ENCODE measurements around the gene RSPO4. TPM values are rescaled to one million over a fixed set of nuclear protein-coding genes. Genes with fewer than 3 reads are reported as not detected.

The RSPO4 gene
- total and polyA plus RNA-seq, 2 of the 13 experiments (the other 11 are each of a cell fraction or from before 2014, with no cell fraction given) = not detected

GRCh38 chr20:990293-990959 lies 11.7 kb downstream of the RSPO4 start:
- intact Hi-C loops (cut with micrococcal nuclease; ENCODE audit: unreplicated experiment) (no loop called here), in situ Hi-C loops (cut with HindIII; ENCODE audit: extremely low pct_ligation_motif_present, low pct_unique_long_range_greater_than_20kb) (no loop called here)
- no peak overlapping the region for H3K4me3 ChIP-seq (replicated peaks in 1 of 3; ENCODE audit: insufficient read depth in 1 of 3, low read depth in 2 of 3, low read length in 3 of 3)
- H3K9ac ChIP-seq (ENCODE audit: insufficient read depth, low read depth, low read length) = no peak overlapping the region
- FAIRE-seq (no peak), DNase-seq (ENCODE audit: low spot score) (no peak), ATAC-seq (no peak)
- H4K20me1 ChIP-seq (ENCODE audit: insufficient read depth, low read length) = no peaks in the 10 kb centered on the region
- WGBS (ENCODE audit: low lambda C conversion rate) = 6% methylated on average over 6 of the region's 6 CpGs
- no peaks in the 10 kb centered on the region for H3K36me3 ChIP-seq (replicated peaks in 1 of 2; ENCODE audit: control insufficient read depth in 1 of 2, insufficient read depth in 2 of 2, low read length in 2 of 2)
- no peak overlapping the region for H3K4me2 ChIP-seq (ENCODE audit: low read depth, low read length)
- no peak overlapping the region for H3K27ac ChIP-seq (ENCODE audit: extremely low read length, insufficient read depth, low read length)
- H3K4me1 ChIP-seq (ENCODE audit: insufficient read depth, low read length) = no peaks in the 10 kb centered on the region
- no peaks in the 10 kb centered on the region for H3K9me3 ChIP-seq (ENCODE audit: low read length)
- no TSS peak for BruUV-seq (replicated peaks)
- TF ChIP-seq POLR2G (IDR thresholded peaks at IDR 0.05; ENCODE audit: low read depth, low read length) (no peak), POGZ (CRISPR knock-in tag; IDR thresholded peaks at IDR 0.05) (no peak), MIER2 (CRISPR knock-in tag; IDR thresholded peaks at IDR 0.05) (no peak), ZNF788 (CRISPR knock-in tag; IDR thresholded peaks at IDR 0.05; ENCODE audit: borderline replicate concordance) (no peak), MED1 (CRISPR knock-in tag; IDR thresholded peaks at IDR 0.05) (no peak)
- no peaks in the 10 kb centered on the region for H3K79me2 ChIP-seq (ENCODE audit: insufficient read depth, low read length)
- ChIA-PET POLR2A (no interaction called here), CTCF (ENCODE audit: low intra/inter-chr PET ratio, low total read pairs) (no interaction called here)
- H3K27me3 ChIP-seq (ENCODE audit: control insufficient read depth in 1 of 2, insufficient read depth in 2 of 2, low read length in 2 of 2) = peaks cover 6 to 30% of the 10 kb centered on the region in 2 experiments; a peak in 4 of 5 replicates
- H2AFZ ChIP-seq (ENCODE audit: low read length) = no peak overlapping the region

GRCh38 chr20:988272-988671 lies 13.8 kb downstream of the RSPO4 start:
- Histone ChIP-seq H4K20me1 (ENCODE audit: insufficient read depth, low read length) (no peaks in the 10 kb centered on the region), H3K9ac (ENCODE audit: insufficient read depth, low read depth, low read length) (no peak overlapping the region), H2AFZ (ENCODE audit: low read length) (no peak overlapping the region), H3K27me3 (ENCODE audit: control insufficient read depth in 1 of 2, insufficient read depth in 2 of 2, low read length in 2 of 2) (peaks cover 5 to 30% of the 10 kb centered on the region in 2 experiments; a peak in 4 of 5 replicates), H3K36me3 (replicated peaks in 1 of 2; ENCODE audit: control insufficient read depth in 1 of 2, insufficient read depth in 2 of 2, low read length in 2 of 2) (no peaks in the 10 kb centered on the region), H3K4me2 (ENCODE audit: low read depth, low read length) (no peak overlapping the region), H3K4me3 (replicated peaks in 1 of 3; ENCODE audit: insufficient read depth in 1 of 3, low read depth in 2 of 3, low read length in 3 of 3) (no peak overlapping the region), H3K27ac (ENCODE audit: extremely low read length, insufficient read depth, low read length) (no peak overlapping the region), H3K79me2 (ENCODE audit: insufficient read depth, low read length) (no peaks in the 10 kb centered on the region), H3K9me3 (ENCODE audit: low read length) (no peaks in the 10 kb centered on the region), H3K4me1 (ENCODE audit: insufficient read depth, low read length) (no peaks in the 10 kb centered on the region)
- ATAC-seq = no peak
- ChIA-PET CTCF (ENCODE audit: low intra/inter-chr PET ratio, low total read pairs) (no interaction called here), POLR2A (no interaction called here)
- intact Hi-C loops (cut with micrococcal nuclease; ENCODE audit: unreplicated experiment) (no loop called here), in situ Hi-C loops (cut with HindIII; ENCODE audit: extremely low pct_ligation_motif_present, low pct_unique_long_range_greater_than_20kb) (no loop called here)
- FAIRE-seq = no peak
- no peak for DNase-seq (ENCODE audit: low spot score)
- WGBS (ENCODE audit: low lambda C conversion rate) = 1% methylated on average over 3 of the region's 3 CpGs
- TF ChIP-seq KDM3A (CRISPR knock-in tag; IDR thresholded peaks at IDR 0.05; ENCODE audit: low read depth) = no peak
- TF ChIP-seq ZMYM2 (CRISPR knock-in tag; IDR thresholded peaks at IDR 0.05) = no peak
- TF ChIP-seq MAF1 (CRISPR knock-in tag; IDR thresholded peaks at IDR 0.05; ENCODE audit: borderline replicate concordance) = no peak
- TF ChIP-seq PTBP1 (IDR thresholded peaks at IDR 0.05; ENCODE audit: low read depth, low read length, poor library complexity, severe bottlenecking) = no peak
- no peak for TF ChIP-seq SATB2 (CRISPR knock-in tag; IDR thresholded peaks at IDR 0.05)
- TF ChIP-seq ZNF776 (CRISPR knock-in tag; IDR thresholded peaks at IDR 0.05) = no peak
- TF ChIP-seq ARID4A (CRISPR knock-in tag; IDR thresholded peaks at IDR 0.05; ENCODE audit: borderline replicate concordance) = no peak
- no peak for TF ChIP-seq ZFAT (CRISPR knock-in tag; conservative IDR thresholded peaks at IDR 0.05)
- no peak for TF ChIP-seq ZNF121 (CRISPR knock-in tag; IDR thresholded peaks at IDR 0.05)
- TF ChIP-seq ZNF841 (CRISPR knock-in tag; IDR thresholded peaks at IDR 0.05; ENCODE audit: borderline replicate concordance) = no peak
- no peak for TF ChIP-seq NCOR1 (IDR thresholded peaks at IDR 0.05; ENCODE audit: borderline replicate concordance, low read length)
- TF ChIP-seq MAFK (conservative IDR thresholded peaks at IDR 0.05 in 1 of 2, IDR thresholded peaks at IDR 0.05 in 1 of 2; ENCODE audit: low read length in 2 of 2) = no peak
- BruUV-seq (replicated peaks) = no TSS peak
